Right lobe of liver (tissue), 4 donors: ENCODE measurements around the gene RACK1.

ENCODE experiments used
- POLR2A ChIP-seq: fragments of 450-650 bp; IDR thresholded peaks from one replicate; pipeline ENCODE4 v1.6.1; 2017; ENCODE audit warnings: antibody characterized with exemption, mild to moderate bottlenecking
- TF ChIP-seq, protein P1 (sequence below), 4 donors: fragments of 200-600 bp in 3 of 4; fragments of 450-650 bp in 1 of 4; IDR thresholded peaks; one replicate each; pipeline versions ENCODE4 v1.5.1 to v1.8.0; 2016 to 2022; ENCODE audit warnings: antibody characterized with exemption in 4 of 4, mild to moderate bottlenecking in 2 of 4
- donor health status: DM: no; HTN: no; CAD: no.
- donor health status: DM: no; HTN: no; CAD: no.
- donor health status: DM: no; HTN: yes; CAD: no.

- TF ChIP-seq, protein P1, sequence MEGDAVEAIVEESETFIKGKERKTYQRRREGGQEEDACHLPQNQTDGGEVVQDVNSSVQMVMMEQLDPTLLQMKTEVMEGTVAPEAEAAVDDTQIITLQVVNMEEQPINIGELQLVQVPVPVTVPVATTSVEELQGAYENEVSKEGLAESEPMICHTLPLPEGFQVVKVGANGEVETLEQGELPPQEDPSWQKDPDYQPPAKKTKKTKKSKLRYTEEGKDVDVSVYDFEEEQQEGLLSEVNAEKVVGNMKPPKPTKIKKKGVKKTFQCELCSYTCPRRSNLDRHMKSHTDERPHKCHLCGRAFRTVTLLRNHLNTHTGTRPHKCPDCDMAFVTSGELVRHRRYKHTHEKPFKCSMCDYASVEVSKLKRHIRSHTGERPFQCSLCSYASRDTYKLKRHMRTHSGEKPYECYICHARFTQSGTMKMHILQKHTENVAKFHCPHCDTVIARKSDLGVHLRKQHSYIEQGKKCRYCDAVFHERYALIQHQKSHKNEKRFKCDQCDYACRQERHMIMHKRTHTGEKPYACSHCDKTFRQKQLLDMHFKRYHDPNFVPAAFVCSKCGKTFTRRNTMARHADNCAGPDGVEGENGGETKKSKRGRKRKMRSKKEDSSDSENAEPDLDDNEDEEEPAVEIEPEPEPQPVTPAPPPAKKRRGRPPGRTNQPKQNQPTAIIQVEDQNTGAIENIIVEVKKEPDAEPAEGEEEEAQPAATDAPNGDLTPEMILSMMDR (IDR thresholded peaks at IDR 0.05), result no peak
- TF ChIP-seq POLR2A, result no peak
Measured at GRCh38 chr5:181236471-181236870, 7.2 kb downstream of the RACK1 start.
